SJSA1 (cell line): ENCODE data around the gene TOP3B. TPM values are rescaled to one million over a fixed set of nuclear protein-coding genes. Genes with fewer than 3 reads are reported as not detected.
A peak's percentile ranks its signal among the peaks of the same experiment; 100 is the strongest.

ENCODE experiments used
- DNase-seq, 2 experiments: peaks; one replicate each; pipeline ENCODE4 v3.0.0-alpha.2; 2015 to 2020; ENCODE audit warnings: low spot score in 2 of 2, low read depth in 1 of 2
- H3K27ac ChIP-seq: fragments of 250-450 bp; sonication (Bioruptor Pico); 2 replicates; pipeline ENCODE4 v1.5.1; 2020; ENCODE audit warnings: mild to moderate bottlenecking, moderate library complexity
- H3K27me3 ChIP-seq: fragments of 250-450 bp; sonication (Bioruptor Pico); replicated peaks from 2 replicates; pipeline ENCODE4 v1.5.1; 2020; ENCODE audit warnings: mild to moderate bottlenecking, moderate library complexity
- H3K36me3 ChIP-seq: fragments of 250-450 bp; sonication (Bioruptor Pico); 2 replicates; pipeline ENCODE4 v1.5.1; 2020; ENCODE audit warnings: mild to moderate bottlenecking
- H3K4me1 ChIP-seq: fragments of 250-450 bp; sonication (Bioruptor Pico); replicated peaks from 2 replicates; pipeline ENCODE4 v1.6.1; 2021; ENCODE audit warnings: mild to moderate bottlenecking
- H3K4me3 ChIP-seq: fragments of 250-450 bp; sonication (Bioruptor Pico); 2 replicates; pipeline ENCODE4 v1.5.1; 2020; ENCODE audit warnings: mild to moderate bottlenecking
- H3K9me3 ChIP-seq: fragments of 250-450 bp; sonication (Bioruptor Pico); replicated peaks from 2 replicates; pipeline ENCODE4 v1.5.1; 2020; ENCODE audit warnings: mild to moderate bottlenecking
- total RNA-seq: library from RNA; depleted of rRNA; stranded (reverse); fragments of >200 nt; shearing (Covaris generic); gene quantifications from 2 replicates; pipeline ENCODE4 v1.2.3, GENCODE V29; 2014

Gene TOP3B
- total RNA-seq, 1 experiment from 2014 or later: 34.3 TPM

GRCh38 chr22:21933910-21934309 lies 48.7 kb downstream of the TOP3B start:
- H3K27me3 ChIP-seq: no peaks in the 10 kb centered on the region
- no peaks in the 10 kb centered on the region for H3K9me3 ChIP-seq
- no peak for DNase-seq
- peaks cover 79% of the 10 kb centered on the region for H3K36me3 ChIP-seq
- peaks cover 24% of the 10 kb centered on the region for H3K4me1 ChIP-seq
- H3K27ac ChIP-seq: no peak overlapping the region
- H3K4me3 ChIP-seq: no peak overlapping the region

GRCh38 chr22:21933413-21933812 lies 49.2 kb downstream of the TOP3B start:
- H3K36me3 ChIP-seq: peaks cover 78% of the 10 kb centered on the region
- no peaks in the 10 kb centered on the region for H3K27me3 ChIP-seq
- H3K9me3 ChIP-seq: no peaks in the 10 kb centered on the region
- peaks cover 20% of the 10 kb centered on the region for H3K4me1 ChIP-seq
- no peak overlapping the region for H3K4me3 ChIP-seq
- no peak overlapping the region for H3K27ac ChIP-seq
- no peak for DNase-seq

- H3K36me3 ChIP-seq: peaks cover 71% of the 10 kb centered on the region
- no peak for DNase-seq
- no peaks in the 10 kb centered on the region for H3K27me3 ChIP-seq
- H3K9me3 ChIP-seq: no peaks in the 10 kb centered on the region
- H3K4me3 ChIP-seq: no peak overlapping the region
- peaks cover 10% of the 10 kb centered on the region for H3K4me1 ChIP-seq
- no peak overlapping the region for H3K27ac ChIP-seq
Observed at GRCh38 chr22:21932347-21932746, 50.2 kb downstream of the TOP3B start.

GRCh38 chr22:21931056-21931455 lies 51.5 kb downstream of the TOP3B start:
- no peak for DNase-seq
- Histone ChIP-seq H3K27ac (no peak overlapping the region), H3K27me3 (no peaks in the 10 kb centered on the region), H3K9me3 (no peaks in the 10 kb centered on the region), H3K4me3 (no peak overlapping the region), H3K4me1 (no peaks in the 10 kb centered on the region; the same call in 1 of the 2 replicates), H3K36me3 (peaks cover 65% of the 10 kb centered on the region)

GRCh38 chr22:21929253-21929652 lies 53.3 kb downstream of the TOP3B start:
- peaks cover 58% of the 10 kb centered on the region for H3K36me3 ChIP-seq
- no peak for DNase-seq

GRCh38 chr22:21928048-21928447 lies 54.5 kb downstream of the TOP3B start:
- Histone ChIP-seq H3K36me3 (peaks cover 52% of the 10 kb centered on the region), H3K4me1 (no peaks in the 10 kb centered on the region; the same call in 1 of the 2 replicates), H3K27ac (no peak overlapping the region), H3K9me3 (no peaks in the 10 kb centered on the region), H3K27me3 (no peaks in the 10 kb centered on the region), H3K4me3 (no peak overlapping the region)
- no peak for DNase-seq

More at GRCh38 chr22:21929253-21929652, 53.3 kb downstream of the TOP3B start:
- no peaks in the 10 kb centered on the region for H3K27me3 ChIP-seq
- H3K9me3 ChIP-seq: no peaks in the 10 kb centered on the region
- H3K4me3 ChIP-seq: no peak overlapping the region
- H3K27ac ChIP-seq: no peak overlapping the region
- H3K4me1 ChIP-seq: no peaks in the 10 kb centered on the region; the same call in 1 of the 2 replicates

GRCh38 chr22:21927174-21927823 lies 55.3 kb downstream of the TOP3B start:
- no peak overlapping the region for H3K4me3 ChIP-seq
- H3K4me1 ChIP-seq: peaks cover 4% of the 10 kb centered on the region; the same call in 1 of the 2 replicates
- no peaks in the 10 kb centered on the region for H3K9me3 ChIP-seq
- H3K27me3 ChIP-seq: no peaks in the 10 kb centered on the region
- no peak overlapping the region for H3K27ac ChIP-seq
- H3K36me3 ChIP-seq: peaks cover 50% of the 10 kb centered on the region
- DNase-seq: no peak

GRCh38 chr22:21926728-21927127 lies 55.9 kb downstream of the TOP3B start:
- Histone ChIP-seq H3K27me3 (no peaks in the 10 kb centered on the region), H3K27ac (no peak overlapping the region), H3K4me3 (no peak overlapping the region), H3K4me1 (peaks cover 7% of the 10 kb centered on the region), H3K9me3 (no peaks in the 10 kb centered on the region), H3K36me3 (peaks cover 48% of the 10 kb centered on the region)
- no peak for DNase-seq

- Histone ChIP-seq H3K4me1 (peaks cover 10% of the 10 kb centered on the region; the same call in 1 of the 2 replicates), H3K27ac (no peak overlapping the region), H3K27me3 (no peaks in the 10 kb centered on the region), H3K4me3 (no peak overlapping the region), H3K9me3 (no peaks in the 10 kb centered on the region), H3K36me3 (peaks cover 24% of the 10 kb centered on the region)
- DNase-seq: no peak
Observed at GRCh38 chr22:21923163-21923561, 59.4 kb downstream of the TOP3B start.

GRCh38 chr22:21922370-21923162 lies 60.0 kb downstream of the TOP3B start:
- DNase-seq: peak in 1 of 2 experiments; percentile 10
- H3K9me3 ChIP-seq: no peaks in the 10 kb centered on the region
- H3K27me3 ChIP-seq: no peaks in the 10 kb centered on the region

GRCh38 chr22:21921729-21922128 lies 60.9 kb downstream of the TOP3B start:
- peaks cover 19% of the 10 kb centered on the region for H3K36me3 ChIP-seq
- peaks cover 10% of the 10 kb centered on the region; the same call in 1 of the 2 replicates for H3K4me1 ChIP-seq
- no peak overlapping the region for H3K4me3 ChIP-seq
- H3K9me3 ChIP-seq: no peaks in the 10 kb centered on the region
- DNase-seq: no peak
- no peak overlapping the region for H3K27ac ChIP-seq
- no peaks in the 10 kb centered on the region for H3K27me3 ChIP-seq

More at GRCh38 chr22:21922370-21923162, 60.0 kb downstream of the TOP3B start:
- Histone ChIP-seq H3K27ac (no peak overlapping the region), H3K4me1 (peaks cover 10% of the 10 kb centered on the region; the same call in 1 of the 2 replicates), H3K4me3 (no peak overlapping the region), H3K36me3 (peaks cover 24% of the 10 kb centered on the region)

- no peaks in the 10 kb centered on the region for H3K27me3 ChIP-seq
- H3K4me3 ChIP-seq: no peak overlapping the region
- H3K27ac ChIP-seq: no peak overlapping the region
- peaks cover 18% of the 10 kb centered on the region; the same call in 1 of the 2 replicates for H3K36me3 ChIP-seq
- H3K9me3 ChIP-seq: no peaks in the 10 kb centered on the region
- no peak for DNase-seq
- H3K4me1 ChIP-seq: peaks cover 10% of the 10 kb centered on the region; the same call in 1 of the 2 replicates
Observed at GRCh38 chr22:21921184-21921721, 61.3 kb downstream of the TOP3B start.

GRCh38 chr22:21920341-21921183 lies 62.0 kb downstream of the TOP3B start:
- H3K9me3 ChIP-seq: no peaks in the 10 kb centered on the region

More at GRCh38 chr22:21920341-21921183, 62.0 kb downstream of the TOP3B start:
- peaks cover 16% of the 10 kb centered on the region; the same call in 1 of the 2 replicates for H3K36me3 ChIP-seq
- no peak for DNase-seq
- H3K4me3 ChIP-seq: no peak overlapping the region
- no peaks in the 10 kb centered on the region for H3K27me3 ChIP-seq
- no peak overlapping the region for H3K27ac ChIP-seq
- H3K4me1 ChIP-seq: peaks cover 10% of the 10 kb centered on the region; the same call in 1 of the 2 replicates
